Erythroblast (primary cell): ENCODE measurements around the gene C1QTNF4.
A peak's percentile ranks its signal among the peaks of the same experiment; 100 is the strongest.
"Not testable (repeated sequence)": the region's sequence is repeated elsewhere in the genome, so short reads cannot be mapped to it uniquely, and the experiment has no call there.

Experiments
- DNase-seq, 2 experiments: peaks; one replicate each; lab custom pipeline; 2025; lab: John Stamatoyannopoulos, UW
- GATA1 ChIP-seq: IDR thresholded peaks from 2 replicates; pipeline ENCODE4 v1.6.1; 2011; ENCODE audit warnings: low read depth, mild to moderate bottlenecking, control low read depth, low read length, moderate library complexity
- POLR2A ChIP-seq: IDR thresholded peaks from 2 replicates; pipeline ENCODE4 v1.6.1; 2011; ENCODE audit warnings: mild to moderate bottlenecking, low read length

C1QTNF4 gene

DNA sequence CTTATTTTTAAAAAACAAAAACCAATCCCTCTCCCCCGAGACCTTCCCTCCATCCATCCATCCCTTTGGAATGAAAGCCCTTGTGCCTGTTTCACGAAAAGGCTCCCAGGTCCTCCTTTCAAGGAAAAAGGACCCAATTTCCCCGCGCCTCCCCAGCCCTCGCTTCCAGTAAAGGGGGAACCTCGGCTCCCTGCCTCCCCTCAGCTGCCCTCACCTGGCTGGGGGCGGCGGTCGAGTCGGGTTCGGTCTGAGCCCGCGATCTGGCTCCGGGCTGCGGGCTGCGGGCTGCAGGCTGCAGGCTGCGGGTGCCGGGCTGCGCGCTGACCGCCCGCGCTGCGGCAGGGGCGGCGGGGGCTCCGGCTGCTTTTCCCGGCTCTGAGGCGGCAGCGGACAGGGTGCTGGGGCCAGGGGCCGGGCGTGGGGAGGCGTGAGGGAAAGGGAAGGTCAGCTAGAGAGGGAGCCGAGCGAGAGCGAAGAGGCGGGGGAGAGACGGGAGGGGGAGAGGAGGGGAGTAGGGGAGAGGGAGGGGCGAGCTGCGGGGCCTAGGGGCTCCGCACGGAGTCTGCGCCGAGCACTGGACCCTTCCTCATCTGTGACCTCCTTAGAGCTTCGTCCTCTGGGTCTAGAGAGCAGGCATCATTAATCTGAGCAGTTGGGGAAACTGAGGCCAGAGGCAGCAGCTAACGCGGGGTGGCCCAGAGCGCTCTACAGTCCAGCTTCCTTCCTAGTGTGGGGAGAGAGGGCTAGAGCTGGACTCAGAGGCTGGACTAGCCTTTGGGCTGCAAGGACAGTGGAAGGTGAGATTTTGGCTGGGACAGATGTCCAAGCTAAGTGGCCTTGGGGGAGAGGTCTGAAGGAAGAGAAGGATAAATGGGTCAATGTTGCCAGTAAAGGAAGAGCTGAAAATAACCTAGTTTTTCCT, at the start of gene C1QTNF4:
Gene C1QTNF4, minus strand, starts transcription at position 478 of the 922 bp plus-strand sequence. CDS start 3,601 bp downstream, outside the sequence.
- TF ChIP-seq POLR2A = no peak
- TF ChIP-seq GATA1 = no peak
- no peak for DNase-seq

DNA sequence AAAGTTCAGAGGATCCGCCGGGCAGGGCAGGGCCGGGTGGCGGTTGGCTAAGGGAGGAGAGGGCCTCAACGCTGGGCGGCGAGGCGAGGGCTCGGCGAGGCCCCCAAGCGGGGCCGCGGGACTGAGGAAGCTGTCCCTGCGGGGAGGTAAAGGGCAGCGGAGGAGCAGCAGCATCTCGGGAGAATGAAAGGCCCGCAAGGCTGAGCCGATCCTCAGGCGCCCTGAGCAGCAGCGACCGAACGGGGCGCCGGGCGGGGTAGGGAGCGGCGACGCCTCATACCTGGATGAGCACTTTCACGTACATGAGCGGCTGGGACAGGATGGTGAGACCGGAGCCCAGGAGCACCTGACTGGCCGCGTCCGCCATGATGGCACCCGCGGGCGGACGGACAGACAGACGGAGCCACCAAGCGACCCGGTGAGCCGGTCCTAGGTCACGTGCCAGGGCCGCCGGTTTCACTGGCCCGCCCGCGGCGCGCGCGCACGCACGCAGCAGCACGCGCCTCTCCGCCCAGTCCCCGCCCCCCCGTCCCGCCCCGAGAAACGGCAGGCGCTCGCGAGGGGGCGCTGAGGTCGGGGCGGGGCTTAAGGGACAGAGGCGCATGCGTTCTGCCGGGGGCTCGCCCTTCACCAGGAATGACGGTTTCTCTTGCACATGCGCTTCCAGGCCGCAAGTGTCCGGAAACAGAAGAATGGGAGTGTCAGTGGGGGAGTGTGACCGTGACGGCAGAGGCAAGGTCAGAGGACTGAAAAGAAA, 48.1 kb upstream of the C1QTNF4 start, which contains the start of gene MTCH2:
Gene MTCH2, minus strand, starts transcription at position 461 of the 757 bp plus-strand sequence. Its CDS starts 94 bp downstream, at position 367.
- peak; percentile 98 to 99 for DNase-seq
- TF ChIP-seq POLR2A = peak; percentile 88
- no peak for TF ChIP-seq GATA1

DNA sequence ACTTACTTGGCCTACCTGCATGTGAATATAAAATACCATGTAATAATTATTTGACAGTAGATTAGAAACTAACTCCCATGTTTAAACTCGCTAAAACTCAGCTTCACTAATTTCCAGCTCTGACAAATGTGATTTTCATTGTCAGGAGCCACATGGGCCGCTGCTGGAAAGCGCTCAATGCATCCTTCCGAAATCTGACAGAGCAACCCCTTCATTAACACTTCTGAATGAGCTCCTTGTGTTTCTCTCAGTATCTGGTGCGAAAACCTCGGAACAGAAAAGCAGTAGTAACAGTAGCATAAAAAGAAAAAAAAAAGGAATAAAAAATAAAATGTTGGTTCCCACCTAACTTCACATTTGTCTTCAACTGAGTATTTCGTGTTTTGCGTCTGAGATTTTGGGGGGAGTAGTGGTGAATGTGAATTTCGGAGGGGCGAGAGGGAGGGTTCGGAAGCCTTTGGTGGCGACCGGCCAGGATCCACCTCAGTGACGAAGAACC, 47.4 kb upstream of the C1QTNF4 start:
- peak; percentile 40 to 46 for DNase-seq
- no peak for TF ChIP-seq POLR2A

DNA sequence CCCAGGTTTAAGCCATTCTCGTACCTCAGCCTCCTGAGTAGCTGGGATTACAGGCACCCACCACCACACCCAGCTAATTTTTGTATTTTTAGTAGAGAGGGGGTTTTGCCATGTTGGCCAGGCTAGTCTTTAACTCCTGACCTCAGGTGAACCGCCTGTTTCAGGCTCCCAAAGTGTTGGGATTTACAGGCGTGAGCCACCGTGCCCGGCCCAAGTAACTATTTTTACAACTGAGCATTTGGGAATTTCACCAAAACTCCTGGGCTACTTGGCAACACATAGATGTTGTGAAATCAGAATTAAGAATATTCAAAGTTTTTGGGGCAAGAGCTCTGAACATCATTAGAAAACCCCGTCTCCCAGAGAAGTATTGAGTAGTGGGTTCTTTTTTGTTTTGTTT, 46.3 kb upstream of the C1QTNF4 start:
- not testable (repeated sequence) for DNase-seq

DNA sequence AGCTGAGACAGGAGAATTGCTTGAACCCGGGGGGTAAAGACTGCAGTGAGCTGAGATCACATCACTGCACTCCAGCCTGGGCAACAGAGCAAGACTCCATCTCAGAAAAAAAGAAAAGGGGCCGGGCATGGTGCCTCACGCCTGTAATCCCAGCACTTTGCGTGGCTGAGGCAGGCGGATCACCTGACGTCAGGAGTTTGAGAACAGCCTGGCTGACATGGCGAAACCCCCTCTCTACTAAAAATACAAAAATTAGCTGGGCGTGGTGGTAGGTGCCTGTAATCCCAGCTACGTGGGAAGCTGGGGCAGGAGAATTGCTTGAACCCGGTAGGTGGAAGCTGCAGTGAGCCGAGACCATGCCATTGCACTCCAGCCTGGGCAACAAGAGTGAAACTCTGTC, 42.1 kb upstream of the C1QTNF4 start:
- DNase-seq = not testable (repeated sequence)

DNA sequence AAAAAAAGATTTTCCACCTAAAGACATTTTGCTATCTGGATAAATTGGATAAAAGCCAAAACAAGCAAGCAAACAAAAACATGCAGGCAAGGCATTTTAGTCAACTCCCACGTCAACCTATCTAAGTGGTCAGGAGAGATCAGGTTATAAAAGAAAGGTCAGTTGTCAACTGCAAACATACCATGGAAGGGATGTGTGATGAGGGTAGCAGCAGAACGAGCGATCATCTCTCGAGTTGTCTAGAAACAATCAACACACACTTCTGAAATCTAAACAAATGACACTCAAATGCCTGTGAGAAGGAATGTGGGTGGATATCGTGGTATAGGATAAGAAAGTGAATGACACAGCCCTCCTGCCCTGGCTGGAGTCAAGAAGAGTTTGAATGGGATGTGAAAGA, 37.3 kb upstream of the C1QTNF4 start:
- DNase-seq = no peak
- TF ChIP-seq POLR2A (no peak), GATA1 (no peak)

DNA sequence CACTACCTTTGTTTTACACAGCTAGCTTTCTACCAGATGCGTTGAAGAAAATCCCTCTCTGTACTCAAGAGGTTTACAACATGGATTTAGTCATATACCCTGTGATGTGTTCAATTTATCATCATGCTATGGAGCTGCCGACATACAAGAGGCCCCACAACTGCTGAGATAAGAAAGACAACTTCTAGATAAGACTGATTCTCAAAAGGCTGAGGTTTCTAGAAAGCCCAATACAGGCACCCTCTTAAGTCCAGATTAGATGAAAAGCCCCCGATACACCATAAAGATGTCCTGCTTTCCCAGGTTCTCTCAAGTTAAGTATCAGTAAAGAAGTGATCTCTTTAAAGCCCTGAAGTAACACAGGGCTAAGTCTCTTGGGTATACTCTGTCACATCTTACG, 33.8 kb upstream of the C1QTNF4 start:
- TF ChIP-seq GATA1 (no peak), POLR2A (no peak)
- DNase-seq = peak in 1 of 2 experiments; percentile 11

DNA sequence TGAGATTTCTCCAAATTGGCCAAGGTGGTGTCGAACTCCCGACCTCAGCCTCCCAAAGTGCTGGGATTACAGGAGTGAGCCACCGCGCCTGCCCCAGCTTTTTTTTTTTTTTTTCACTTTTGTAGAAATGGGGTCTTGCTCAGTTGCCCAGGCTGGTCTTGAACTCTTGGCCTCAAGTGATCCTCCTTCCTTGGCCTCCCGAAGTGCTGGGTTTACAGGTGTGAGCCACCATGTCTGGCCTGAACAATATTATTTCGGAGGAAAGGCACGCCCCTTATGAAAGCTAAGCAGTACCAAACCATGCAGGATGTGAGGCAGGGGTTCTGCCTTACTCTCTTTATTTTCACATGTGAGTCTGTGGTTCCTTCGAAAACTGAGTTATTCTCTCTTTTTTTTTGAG, 32.0 kb upstream of the C1QTNF4 start:
- DNase-seq = no peak
- no peak for TF ChIP-seq POLR2A
- no peak for TF ChIP-seq GATA1

DNA sequence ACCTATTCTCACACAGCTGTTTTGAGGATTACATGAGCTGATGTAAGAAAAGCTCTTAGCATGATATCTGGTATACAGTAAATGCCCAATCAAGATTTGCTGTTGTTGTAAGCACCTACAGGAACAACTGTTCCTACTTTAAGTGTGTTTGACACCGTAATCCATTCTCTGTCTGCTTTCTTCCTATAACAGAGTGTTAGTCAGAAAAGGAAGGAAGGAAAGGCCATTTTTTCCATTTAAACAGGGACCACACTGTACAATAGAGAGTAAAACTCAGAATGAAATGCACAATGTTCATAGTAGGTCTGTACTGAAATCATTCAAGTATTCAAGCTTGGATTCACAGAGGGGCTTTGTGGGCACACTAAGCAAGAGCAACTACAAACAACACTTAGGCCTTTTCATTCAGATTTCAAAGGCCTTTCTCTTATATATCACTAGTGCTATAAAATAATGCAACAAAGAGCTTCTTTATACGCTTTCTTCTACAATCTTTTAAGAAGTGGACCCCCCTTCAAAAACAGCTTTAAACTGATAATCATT, 26.7 kb upstream of the C1QTNF4 start:
- TF ChIP-seq POLR2A = no peak
- no peak for TF ChIP-seq GATA1

DNA sequence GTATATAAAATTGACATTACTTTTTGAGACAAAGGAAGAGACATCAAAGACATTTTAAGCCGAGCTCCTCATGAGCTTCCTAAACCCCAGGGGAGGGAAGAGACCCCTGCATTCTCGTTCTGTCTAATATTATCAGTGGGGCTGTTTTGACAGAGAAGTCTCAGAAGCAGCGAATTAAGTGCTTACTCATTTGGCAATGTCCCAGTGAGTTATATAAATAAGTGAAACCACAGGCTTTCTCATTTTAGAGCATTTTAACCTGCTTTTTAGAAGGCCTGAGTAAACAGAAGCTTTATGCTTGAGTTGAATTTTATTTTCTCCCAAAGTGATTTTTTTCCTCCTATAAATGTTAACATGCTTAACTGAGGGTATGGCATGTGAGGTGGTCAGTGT, 23.2 kb upstream of the C1QTNF4 start:
- no peak for DNase-seq
- no peak for TF ChIP-seq POLR2A
- no peak for TF ChIP-seq GATA1

More for the DNA sequence above, 26.7 kb upstream of the C1QTNF4 start:
- no peak for DNase-seq

DNA sequence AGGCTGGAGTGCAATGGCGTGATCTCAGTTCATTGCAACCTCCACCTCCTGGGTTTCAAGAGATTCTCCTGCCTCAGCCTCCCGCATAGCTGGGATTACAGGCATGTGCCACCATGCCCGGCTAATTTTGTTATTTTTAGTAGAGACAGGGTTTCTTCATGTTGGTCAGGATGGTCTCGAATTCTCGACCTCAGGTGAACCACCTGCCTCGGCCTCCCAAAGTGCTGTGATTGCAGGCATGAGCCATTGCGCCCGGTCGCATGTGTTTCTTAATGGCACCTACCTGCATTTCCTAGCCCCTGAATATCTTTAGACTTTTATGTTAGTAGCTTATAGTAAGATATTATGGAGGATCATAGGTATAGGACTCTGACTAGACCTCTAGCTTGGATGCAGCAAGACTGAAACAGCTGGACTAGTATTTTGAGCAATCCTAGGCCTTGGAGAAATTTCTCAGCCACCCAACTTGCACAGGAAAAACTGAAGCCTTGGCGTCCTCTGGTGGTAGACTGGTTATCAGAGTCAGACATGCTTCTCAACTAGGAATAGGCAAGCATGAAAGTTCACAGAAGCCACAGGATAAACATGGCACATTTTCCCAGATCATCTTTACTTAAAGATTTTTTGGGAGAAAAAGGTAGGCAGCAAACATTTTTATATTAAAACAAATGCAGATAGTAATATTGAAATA, 22.7 kb upstream of the C1QTNF4 start:
- DNase-seq = peak; percentile 59 to 70
- no peak for TF ChIP-seq POLR2A
- TF ChIP-seq GATA1 = no peak

DNA sequence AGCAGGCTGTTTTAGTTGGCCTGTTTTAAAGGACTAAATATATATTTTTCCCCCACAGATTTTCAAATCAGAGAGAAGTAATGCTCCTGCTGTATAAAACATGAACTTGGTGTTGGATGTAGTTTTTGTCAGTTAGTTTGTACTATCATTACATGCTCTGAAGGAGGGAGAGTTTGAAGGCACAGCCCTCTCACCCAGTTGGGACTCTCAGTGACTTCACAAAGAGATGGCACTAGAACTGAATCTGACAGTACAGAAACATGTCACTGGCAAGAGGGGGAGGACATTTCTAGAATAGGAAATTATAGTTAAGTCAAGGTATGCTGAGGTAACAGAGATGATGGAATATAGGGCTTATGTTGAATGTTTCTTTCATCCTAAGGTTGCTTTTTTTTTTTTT, 21.0 kb upstream of the C1QTNF4 start:
- DNase-seq = no peak
- TF ChIP-seq GATA1 (no peak), POLR2A (no peak)

DNA sequence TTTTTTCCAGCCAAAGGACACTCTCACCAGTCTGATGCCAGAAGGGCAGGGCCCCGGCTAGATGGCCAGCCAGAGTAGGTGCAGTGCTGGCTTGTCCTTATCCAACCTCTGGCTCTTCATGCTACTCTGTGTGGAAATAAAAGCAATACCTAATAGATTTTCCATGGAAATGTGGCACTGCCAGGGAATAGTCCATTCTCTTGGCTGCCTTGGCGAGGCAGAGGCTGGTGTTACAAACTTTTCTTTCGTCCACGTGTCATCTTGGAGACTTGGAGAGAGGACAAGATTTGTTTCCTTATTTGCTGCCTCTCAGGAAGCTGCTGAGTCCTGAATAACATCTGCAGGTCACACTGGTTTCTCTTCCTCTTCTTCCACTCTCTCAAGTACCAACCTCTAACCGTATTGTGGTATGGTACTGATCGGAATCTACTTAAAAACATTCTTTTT, 17.2 kb upstream of the C1QTNF4 start:
- no peak for DNase-seq
- no peak for TF ChIP-seq POLR2A
- no peak for TF ChIP-seq GATA1
